ENCODE measurements around the gene GNG7. TPM values are rescaled to one million over a fixed set of nuclear protein-coding genes. Genes with fewer than 3 reads are reported as not detected.
A peak's percentile ranks its signal among the peaks of the same experiment; 100 is the strongest.

Gene GNG7
- polyA plus RNA-seq, 1 donor (not counting 4 experiments of a cell fraction or from before 2014, with no cell fraction given): 0.01 TPM

GRCh38 chr19:2575734-2576481 is 126.6 kb downstream of the GNG7 start:
- no peak overlapping the region for H3K9ac ChIP-seq (ENCODE audit: control insufficient read depth, extremely low read depth, insufficient read depth, low read length)

GRCh38 chr19:2574971-2575630 is 127.4 kb downstream of the GNG7 start:
- dilution Hi-C loops (cut with MboI; ENCODE audit: extremely low pct_ligation_motif_present, low sequenced_read_pairs): no loop called here
- Histone ChIP-seq H2AFZ (ENCODE audit: control insufficient read depth, low read length) (no peak overlapping the region), H3K27me3 (ENCODE audit: control insufficient read depth, extremely low read depth, insufficient read depth, low read length) (no peaks in the 10 kb centered on the region), H3K79me2 (ENCODE audit: control insufficient read depth, insufficient read depth, low read length) (no peaks in the 10 kb centered on the region), H3K9me1 (ENCODE audit: control insufficient read depth, extremely low read depth, insufficient read depth, low read length) (no peaks in the 10 kb centered on the region), H3K9me3 (ENCODE audit: control insufficient read depth, low read depth, low read length) (peaks cover 2% of the 10 kb centered on the region), H3K4me1 (ENCODE audit: control insufficient read depth, extremely low read depth, insufficient read depth, low read length) (peaks cover 18% of the 10 kb centered on the region), H3K36me3 (ENCODE audit: control insufficient read depth in 2 of 2, extremely low read depth in 1 of 2, insufficient read depth in 2 of 2, low read length in 2 of 2) (no peaks in the 10 kb centered on the region), H3K9ac (ENCODE audit: control insufficient read depth, extremely low read depth, insufficient read depth, low read length) (no peak overlapping the region), H3K27ac (ENCODE audit: control insufficient read depth, insufficient read depth, low read length) (no peak overlapping the region), H3K4me2 (ENCODE audit: control insufficient read depth, extremely low read depth, insufficient read depth, low read depth, low read length) (no peak overlapping the region), H4K20me1 (ENCODE audit: control insufficient read depth, extremely low read depth, insufficient read depth, low read length) (no peaks in the 10 kb centered on the region), H3K4me3 (ENCODE audit: control insufficient read depth in 2 of 3, extremely low read depth in 1 of 3, insufficient read depth in 2 of 3, low read depth in 1 of 3, low read length in 3 of 3) (no peak overlapping the region)
- TF ChIP-seq EZH2 (IDR thresholded peaks at IDR 0.05; ENCODE audit: low read length) (no peak), CTCF (optimal IDR thresholded peaks at IDR 0.05 in 1 of 3, IDR thresholded peaks at IDR 0.05 in 1 of 3, conservative IDR thresholded peaks at IDR 0.05 in 1 of 3; ENCODE audit: extremely low read depth in 1 of 3, insufficient read depth in 2 of 3, low read length in 3 of 3) (no peak)
- FAIRE-seq (no peak), DNase-seq (ENCODE audit: low read depth, low spot score) (no peak)

More at GRCh38 chr19:2575734-2576481, 126.6 kb downstream of the GNG7 start:
- H3K27ac ChIP-seq (ENCODE audit: control insufficient read depth, insufficient read depth, low read length): no peak overlapping the region
- FAIRE-seq (no peak), DNase-seq (ENCODE audit: low read depth, low spot score) (no peak)
- no peaks in the 10 kb centered on the region for H3K36me3 ChIP-seq (ENCODE audit: control insufficient read depth in 2 of 2, extremely low read depth in 1 of 2, insufficient read depth in 2 of 2, low read length in 2 of 2)
- H3K9me3 ChIP-seq (ENCODE audit: control insufficient read depth, low read depth, low read length): peaks cover 2% of the 10 kb centered on the region
- no peak overlapping the region for H2AFZ ChIP-seq (ENCODE audit: control insufficient read depth, low read length)
- H3K4me1 ChIP-seq (ENCODE audit: control insufficient read depth, extremely low read depth, insufficient read depth, low read length): peaks cover 18% of the 10 kb centered on the region
- no peak overlapping the region for H3K4me3 ChIP-seq (ENCODE audit: control insufficient read depth in 2 of 3, extremely low read depth in 1 of 3, insufficient read depth in 2 of 3, low read depth in 1 of 3, low read length in 3 of 3)
- H4K20me1 ChIP-seq (ENCODE audit: control insufficient read depth, extremely low read depth, insufficient read depth, low read length): no peaks in the 10 kb centered on the region
- no peaks in the 10 kb centered on the region for H3K79me2 ChIP-seq (ENCODE audit: control insufficient read depth, insufficient read depth, low read length)
- no peak overlapping the region for H3K4me2 ChIP-seq (ENCODE audit: control insufficient read depth, extremely low read depth, insufficient read depth, low read depth, low read length)
- no peaks in the 10 kb centered on the region for H3K27me3 ChIP-seq (ENCODE audit: control insufficient read depth, extremely low read depth, insufficient read depth, low read length)
- TF ChIP-seq EZH2 (IDR thresholded peaks at IDR 0.05; ENCODE audit: low read length) (no peak), CTCF (optimal IDR thresholded peaks at IDR 0.05 in 1 of 3, IDR thresholded peaks at IDR 0.05 in 1 of 3, conservative IDR thresholded peaks at IDR 0.05 in 1 of 3; ENCODE audit: extremely low read depth in 1 of 3, insufficient read depth in 2 of 3, low read length in 3 of 3) (peak in 1 of 3 experiments; percentile 7)
- dilution Hi-C loops (cut with MboI; ENCODE audit: extremely low pct_ligation_motif_present, low sequenced_read_pairs): no loop called here
- H3K9me1 ChIP-seq (ENCODE audit: control insufficient read depth, extremely low read depth, insufficient read depth, low read length): no peaks in the 10 kb centered on the region
